ENCODE data around the gene TECPR1.

Gene TECPR1

DNA sequence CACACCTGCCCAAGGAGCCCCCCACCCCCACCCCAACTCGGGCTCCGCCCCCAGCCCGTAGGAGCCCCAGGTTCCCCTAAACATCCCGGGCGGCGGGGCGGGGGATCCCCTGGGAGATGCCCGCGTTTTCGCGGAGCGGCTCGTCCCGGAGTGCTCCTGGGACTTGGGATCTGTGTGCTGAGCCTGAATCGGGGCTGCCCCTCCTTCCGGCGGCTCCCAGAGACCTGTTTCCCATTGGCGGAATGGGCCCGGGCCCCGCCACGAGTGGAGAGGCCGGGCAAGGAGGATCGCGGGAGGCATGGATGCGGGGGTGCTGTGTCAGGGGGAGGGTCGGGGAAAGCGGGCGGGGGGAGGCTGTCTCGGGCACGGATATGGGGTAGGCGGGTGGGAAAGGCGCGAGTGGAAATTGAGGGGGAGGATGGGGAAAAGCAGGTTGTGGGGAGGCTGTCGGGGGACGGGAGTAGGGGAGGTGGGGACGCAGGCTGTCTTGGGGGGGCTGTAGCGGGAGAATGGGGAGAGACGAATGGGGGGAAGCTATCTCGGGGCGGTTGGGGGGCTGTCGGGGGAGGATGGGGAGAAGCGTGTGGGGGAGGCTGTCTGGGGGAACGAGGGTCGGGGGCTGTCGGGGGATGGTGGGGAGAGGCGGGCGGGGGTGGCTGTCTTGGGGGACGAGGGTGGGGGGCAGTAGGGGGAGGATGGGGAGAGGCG, 41.4 kb downstream of the TECPR1 start:
- no peak for DNase-seq (ENCODE audit: low read depth)

DNA sequence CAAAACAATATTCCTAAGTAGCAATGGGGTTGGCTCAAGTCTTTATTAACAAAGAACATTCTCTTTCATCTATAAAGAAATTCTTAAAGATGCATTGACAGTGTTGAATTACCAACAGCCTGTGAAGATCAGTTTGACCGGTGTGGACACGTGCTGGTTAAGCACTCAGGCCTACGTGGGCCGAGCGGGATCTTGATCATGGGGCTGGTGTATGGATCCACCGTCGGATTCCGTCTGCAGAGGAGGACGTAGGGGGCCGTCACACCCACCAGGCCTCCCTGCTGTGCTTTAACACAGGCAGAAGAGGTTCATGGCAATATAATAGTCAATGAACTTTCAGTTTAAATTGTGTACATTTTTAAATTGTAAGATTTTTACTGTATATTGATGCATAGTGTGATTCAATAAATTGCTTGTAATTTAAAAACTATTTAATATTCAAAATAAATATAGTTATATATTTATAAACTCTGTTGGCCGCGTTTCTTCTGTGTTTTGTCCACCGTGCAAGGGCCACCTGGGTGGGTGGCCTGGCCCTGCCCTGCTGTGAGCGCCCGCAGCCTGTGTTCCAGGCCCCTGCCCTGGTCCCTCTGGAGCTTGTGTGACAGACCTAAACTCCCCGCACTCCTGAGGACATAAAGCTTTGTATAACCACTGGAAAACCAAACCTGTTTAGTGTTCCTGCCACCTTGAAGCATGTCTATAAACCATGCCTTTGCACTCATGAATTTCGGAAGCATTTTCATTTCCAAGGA, 42.7 kb downstream of the TECPR1 start:
- DNase-seq (ENCODE audit: low read depth): no peak

DNA sequence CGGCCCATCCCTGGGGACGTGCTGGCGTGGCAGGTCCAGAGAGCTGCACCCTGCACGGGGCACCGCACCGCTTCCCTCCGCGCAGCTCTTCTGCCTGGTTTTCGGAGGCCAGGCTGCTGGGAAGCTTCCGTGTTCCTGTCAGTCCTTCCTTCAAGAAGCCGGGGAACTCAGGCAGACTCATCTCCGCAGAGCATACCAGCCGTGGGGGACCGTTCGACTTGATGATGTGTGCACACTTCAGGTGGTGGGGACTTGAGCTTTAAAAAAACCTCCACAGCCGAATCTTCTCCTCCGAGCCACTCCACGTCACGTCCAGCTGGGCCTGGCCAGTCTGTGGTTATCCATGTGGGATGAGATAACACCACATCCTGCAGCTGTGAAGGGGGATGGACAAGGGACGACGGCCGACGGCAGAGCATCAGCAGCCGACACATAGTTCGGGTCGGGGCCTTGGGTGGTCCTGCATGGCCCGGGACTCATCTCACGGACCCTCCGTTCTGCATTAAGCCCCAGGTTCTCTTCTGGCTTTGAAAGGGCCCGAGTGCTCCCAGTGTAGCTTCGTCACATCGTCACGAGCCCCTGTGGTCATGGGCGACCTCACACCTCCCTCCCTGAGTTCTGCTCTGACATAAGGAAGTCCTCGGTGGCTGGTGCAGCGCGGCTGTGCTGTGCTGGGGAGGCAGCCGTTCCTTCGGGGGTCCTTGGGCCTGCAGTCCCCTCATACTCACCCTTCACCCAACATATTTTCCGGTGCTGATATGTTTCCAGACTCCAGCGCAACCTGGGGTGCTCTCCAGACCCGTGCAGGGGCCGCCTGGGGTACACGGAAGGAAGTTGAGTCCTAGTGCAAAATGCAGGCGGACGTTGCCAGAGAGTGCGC, 45.3 kb downstream of the TECPR1 start:
- no peak for DNase-seq (ENCODE audit: low read depth)

DNA sequence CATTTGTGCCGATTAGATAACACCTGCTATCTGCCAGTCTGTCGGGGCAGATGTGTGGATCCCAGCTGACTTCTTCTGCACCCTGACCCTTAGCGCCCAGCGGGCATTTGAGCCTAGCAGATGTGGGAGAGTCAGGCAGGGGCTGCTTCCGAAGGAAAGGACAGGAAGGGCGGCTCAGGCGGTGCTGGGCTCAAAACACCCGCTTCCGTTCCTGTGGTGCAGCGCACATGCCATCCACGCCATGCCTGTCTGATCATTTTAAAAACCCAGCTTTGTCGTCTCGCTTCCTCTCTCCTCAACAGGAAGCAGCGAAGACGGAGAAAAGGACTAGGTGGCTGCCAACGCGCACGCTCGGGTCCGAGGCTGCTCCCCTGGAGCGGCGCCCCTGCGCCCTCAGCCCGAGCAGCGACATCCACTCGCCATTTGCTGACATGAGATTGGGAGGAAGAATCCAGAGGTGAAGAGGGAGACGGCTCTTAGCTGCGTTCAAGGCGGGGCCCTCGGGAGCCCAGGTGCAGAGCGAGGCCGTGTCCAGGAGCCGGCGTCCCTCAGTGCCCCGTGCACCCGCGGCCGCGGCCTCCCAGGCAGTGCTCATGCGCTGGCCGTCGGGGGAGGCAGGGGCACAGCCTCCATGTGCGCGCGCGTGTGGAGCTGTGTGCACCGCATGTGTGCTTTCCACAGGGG, 46.7 kb downstream of the TECPR1 start:
- DNase-seq (ENCODE audit: low read depth): no peak

DNA sequence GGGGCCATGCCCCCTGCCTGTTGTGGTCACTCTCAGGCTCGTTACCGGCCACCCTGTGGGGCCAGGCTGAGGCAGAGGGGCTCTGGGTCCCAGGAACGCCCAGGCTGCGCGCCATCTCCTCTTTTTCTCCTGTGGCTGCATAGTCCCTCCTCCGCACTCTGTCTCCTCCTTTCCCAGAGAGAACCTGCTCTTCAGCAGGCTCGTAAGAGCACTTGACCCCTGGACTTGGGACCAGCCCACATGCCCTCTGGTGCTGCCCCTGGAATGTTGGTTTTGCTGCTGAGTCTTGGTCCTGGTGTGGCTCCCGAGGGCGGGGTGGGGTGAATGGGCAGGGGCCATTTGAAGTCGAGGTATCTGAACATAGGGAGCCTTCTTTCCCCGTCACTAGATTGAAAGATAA, 47.4 kb downstream of the TECPR1 start:
- DNase-seq (ENCODE audit: low read depth): no peak

DNA sequence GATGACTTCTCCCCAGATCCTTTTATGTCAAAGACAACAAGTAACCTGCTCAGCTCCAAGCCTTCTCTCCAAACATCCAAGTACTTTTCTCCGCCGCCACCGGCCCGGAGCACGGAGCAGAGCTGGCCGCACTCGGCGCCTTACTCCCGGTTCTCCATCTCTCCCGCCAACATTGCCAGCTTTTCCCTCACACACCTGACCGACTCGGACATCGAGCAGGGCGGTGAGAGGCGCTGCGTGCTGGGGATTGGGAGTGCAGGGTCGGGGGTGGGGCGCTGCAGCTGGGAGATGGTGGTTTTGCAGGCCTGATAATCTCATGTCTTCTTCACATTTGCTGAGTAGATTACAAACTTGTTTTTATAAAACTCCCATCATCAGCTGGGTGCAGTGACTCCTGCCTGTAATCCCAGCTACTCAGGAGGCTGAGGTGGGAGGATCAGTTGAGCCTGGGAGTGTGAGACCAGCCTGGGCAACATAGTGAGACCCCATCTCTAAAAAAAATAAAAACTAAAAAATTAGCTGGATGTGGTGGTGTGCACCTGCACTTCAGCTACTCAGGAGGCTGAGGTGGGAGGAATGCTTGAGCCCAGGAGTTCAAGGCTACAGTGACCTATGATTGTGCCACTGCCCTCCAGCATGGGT, 47.9 kb downstream of the TECPR1 start:
- no peak for DNase-seq (ENCODE audit: low read depth)

DNA sequence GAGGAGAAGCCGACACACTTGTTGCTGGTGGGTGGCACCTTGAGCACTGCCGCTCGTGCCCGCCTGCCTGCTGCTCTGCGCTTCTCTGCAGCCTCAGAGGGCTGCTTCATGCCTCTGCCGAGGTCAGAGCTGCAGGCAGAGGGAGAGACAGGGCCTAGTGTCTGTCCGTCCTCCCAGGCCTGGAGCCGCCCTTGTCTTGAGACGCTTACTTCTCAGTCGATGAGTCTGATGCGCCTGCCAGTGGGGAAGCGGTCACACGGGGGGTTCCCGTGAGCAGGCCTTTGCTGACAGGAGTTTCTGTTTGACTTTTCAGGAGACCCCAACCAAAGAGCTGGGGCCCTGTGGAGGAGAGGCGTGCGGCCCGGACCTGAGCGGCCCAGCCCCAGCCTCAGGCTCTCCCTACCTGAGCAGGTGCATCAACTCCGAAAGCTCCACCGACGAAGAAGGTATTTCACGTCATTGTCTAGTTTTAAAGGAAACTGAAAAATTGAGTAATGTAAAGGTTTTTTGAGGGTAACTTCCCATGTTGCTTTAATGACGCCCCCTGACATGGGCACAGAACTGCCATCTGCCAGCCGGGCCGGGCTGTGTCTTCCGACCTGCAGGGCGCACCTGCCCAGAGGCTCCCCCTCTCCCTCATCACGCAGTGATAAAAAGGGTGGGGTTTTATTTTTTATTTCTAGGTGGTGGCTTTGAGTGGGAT, 48.6 kb downstream of the TECPR1 start:
- no peak for DNase-seq (ENCODE audit: low read depth)

DNA sequence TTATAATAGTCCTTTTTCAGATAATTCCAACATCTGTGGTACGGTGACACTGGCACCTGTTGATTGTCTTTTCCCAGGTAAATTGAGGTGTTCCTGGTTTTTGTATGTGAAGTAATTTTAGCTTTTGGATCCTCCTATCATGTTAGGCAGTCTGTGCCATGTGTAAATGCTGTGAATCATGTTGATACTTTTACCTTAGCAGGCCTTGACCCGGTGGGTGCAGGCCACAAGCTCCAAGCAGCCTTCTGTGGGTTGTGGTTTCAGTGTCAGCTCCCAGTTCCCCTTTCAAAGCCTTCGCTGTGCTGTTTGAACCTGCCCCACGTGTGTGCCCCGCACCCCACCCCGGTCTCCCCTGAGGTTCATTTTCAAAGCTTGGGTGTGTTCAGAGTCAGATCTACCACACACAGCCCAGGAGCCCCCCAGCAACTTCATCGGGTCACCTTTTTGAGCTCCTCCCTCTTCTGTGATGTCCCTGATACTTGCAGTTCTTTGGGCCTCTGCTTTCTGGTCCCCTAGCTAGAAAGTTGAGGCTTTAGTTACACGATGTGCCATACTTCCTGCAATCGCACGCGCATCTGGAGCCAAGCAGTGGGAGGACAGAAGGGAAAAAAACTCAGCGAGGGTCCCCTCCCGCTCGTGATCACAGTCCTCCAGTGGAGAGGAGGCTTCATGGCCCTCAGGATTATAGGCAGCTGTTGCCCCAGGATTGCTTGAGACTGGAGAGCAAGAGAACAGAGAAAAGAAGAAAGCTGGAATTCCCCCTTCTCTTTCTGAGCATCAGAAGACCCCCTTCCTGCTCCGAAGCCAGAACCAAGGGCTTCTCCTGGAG, 49.5 kb downstream of the TECPR1 start:
- DNase-seq (ENCODE audit: low read depth): peak; percentile 71

DNA sequence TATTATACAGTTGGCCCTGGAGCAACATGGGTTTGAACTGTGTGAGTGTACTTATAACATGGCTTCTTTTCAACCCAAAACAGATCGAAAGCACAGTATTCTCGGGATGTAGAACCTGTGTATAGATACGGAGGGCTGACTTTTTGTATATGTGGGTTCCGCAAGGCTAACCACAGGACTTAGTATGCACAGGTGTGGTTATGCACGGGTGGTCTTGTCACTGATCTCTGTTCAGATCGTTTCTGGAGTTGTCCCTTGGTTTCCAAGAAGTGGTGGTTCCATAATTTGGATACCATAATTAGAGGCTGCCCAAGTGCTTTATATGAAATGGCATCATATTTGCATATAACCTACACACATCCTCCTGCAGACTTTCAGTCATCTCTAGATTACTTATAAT, 51.7 kb downstream of the TECPR1 start:
- DNase-seq (ENCODE audit: low read depth): no peak

DNA sequence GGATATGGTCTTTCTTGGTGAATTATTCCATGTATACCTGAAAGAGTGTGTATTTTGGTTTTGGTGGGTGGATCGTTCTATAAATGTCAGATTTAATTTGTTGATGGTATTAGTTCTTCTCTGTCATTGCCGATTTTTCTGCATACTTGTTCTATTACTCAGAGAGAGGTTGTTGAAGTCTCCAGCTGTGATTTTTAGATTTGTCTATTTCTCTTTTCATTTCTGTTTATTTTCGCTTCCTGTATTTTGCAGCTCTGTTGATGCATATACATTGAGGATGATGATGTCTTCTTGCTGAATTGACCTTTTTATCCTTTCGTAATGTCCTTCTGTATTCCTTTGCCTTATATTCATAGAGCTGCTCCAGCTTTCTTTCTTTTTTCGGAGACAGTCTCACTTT, 52.9 kb downstream of the TECPR1 start:
- no peak for DNase-seq (ENCODE audit: low read depth)

DNA sequence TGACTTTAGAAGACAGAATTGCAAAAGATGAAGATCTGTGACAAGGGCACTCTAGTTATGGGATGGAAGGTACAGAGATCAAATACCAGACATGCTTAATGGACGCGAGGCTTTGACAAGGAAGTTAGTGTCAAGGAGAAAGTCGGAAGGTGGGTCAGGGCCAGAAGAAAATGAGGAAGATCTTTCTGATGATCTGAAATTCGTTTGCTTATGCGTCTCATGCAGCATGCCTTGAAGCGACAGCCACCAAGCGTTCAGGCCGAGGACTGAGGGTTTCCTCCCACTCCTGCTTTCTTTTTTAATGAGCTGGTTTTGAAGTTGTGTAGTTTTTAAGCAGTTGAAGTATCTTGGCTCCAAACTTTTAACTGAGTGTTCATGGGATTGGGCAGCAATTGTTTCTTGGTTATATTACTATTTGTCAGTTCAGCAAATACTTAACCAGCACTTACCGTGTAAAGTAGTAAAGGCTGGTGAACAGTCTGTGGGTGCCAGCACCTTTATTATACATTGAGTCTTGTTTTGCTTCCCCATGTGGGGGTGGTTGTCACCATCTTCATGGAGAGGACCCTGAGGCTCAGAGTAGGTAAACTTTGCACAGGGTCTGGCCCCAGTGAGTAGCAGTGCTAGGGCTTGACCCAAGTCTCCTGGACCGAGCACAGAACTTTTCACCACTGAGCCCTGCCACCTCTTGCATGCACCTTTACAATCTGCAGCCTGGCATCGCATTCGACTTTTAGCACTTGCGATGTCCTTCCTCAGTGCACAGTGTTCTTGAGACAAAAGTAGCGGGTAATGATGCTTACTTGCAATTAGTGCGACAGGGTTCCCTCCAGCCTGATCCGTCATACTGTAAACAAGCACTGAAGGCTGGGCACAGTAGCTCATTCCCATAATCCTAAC, 55.1 kb downstream of the TECPR1 start:
- no peak for DNase-seq (ENCODE audit: low read depth)

DNA sequence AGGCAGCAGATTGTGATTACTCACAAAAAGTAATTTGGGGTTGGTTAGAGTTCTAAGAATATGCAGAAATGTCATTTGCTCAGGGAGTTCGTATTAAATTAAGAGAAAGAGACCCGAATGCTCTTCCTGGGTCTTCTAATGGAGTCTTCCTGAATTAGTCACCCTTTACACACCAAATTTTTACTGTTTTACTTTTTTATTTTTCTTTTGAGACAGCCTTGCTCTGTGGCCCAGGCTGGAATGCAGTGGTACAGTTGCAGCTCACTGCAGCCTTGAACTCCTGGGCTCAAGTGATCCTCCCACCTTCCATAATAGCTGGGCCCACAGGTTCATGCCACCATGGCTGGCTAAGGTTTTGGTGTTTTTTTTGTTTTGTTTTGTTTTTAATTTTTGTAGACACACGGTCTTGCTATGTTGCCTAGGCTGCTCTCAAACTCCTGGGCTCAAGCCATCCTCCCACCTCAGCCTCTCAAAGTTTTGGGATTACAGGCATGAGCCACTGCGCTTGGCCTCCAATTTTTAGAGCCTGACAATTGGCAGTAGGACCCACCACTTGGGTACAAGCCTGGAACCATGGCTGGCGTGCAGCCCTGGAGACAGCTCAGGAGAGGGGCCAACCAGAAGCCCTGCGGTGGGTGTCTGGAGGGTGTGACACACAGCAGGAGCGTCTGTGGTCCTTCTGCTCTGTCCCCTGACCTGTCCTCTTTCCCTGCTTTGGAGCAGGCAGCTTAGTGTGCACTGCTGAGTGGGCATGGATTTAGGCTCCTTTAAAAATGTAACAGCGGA, 57.2 kb downstream of the TECPR1 start:
- no peak for DNase-seq (ENCODE audit: low read depth)

DNA sequence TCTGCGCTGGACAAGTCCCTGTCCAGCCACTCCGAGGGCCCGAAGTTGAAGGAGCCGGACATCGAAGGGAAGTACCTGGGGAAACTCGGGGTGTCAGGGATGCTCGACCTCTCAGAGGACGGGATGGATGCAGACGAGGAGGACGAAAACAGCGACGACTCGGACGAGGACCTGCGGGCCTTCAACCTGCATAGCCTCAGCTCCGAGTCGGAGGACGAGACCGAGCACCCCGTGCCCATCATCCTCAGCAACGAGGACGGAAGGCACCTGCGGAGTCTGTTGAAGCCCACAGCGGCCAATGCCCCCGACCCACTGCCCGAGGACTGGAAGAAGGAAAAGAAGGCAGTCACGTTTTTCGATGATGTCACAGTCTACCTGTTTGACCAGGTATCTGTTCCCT, 57.8 kb downstream of the TECPR1 start:
- no peak for DNase-seq (ENCODE audit: low read depth)

DNA sequence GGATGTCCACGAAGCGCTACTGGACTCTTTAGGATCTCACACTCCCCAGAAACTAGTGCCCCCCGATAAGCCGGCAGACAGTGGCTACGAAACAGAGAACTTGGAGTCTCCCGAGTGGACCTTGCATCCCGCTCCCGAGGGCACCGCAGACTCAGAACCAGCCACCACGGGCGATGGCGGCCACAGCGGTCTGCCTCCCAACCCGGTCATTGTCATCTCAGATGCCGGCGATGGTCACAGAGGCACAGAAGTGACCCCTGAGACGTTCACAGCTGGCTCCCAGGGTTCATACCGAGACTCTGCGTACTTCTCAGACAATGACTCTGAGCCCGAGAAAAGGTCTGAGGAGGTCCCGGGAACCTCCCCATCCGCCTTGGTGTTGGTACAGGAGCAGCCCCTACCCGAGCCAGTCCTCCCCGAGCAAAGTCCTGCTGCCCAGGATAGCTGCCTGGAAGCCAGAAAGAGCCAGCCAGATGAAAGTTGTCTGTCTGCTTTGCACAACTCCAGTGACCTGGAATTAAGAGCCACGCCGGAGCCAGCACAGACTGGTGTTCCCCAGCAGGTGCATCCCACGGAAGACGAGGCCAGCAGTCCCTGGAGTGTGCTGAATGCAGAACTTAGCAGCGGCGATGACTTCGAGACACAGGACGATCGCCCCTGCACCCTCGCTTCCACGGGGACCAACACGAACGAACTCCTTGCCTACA, 58.4 kb downstream of the TECPR1 start:
- DNase-seq (ENCODE audit: low read depth): no peak

DNA sequence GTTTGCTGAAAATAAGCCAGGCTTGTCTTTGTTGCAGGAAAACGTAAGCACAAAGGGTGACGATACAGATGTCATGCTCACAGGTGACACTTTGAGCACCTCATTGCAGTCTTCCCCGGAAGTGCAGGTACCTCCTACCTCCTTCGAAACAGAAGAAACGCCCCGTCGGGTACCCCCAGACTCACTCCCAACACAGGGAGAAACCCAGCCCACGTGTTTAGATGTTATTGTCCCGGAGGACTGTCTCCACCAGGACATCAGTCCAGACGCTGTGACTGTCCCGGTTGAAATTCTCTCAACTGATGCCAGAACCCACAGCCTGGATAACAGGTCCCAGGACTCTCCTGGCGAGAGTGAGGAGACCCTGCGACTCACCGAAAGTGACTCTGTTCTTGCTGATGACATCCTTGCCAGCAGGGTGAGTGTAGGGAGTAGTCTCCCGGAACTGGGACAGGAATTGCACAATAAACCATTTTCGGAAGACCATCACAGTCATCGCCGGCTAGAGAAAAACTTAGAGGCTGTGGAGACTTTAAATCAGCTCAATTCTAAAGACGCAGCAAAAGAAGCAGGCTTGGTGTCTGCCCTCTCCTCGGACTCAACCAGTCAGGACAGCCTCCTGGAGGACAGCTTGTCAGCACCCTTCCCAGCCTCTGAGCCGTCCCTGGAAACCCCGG, 59.1 kb downstream of the TECPR1 start:
- no peak for DNase-seq (ENCODE audit: low read depth)

DNA sequence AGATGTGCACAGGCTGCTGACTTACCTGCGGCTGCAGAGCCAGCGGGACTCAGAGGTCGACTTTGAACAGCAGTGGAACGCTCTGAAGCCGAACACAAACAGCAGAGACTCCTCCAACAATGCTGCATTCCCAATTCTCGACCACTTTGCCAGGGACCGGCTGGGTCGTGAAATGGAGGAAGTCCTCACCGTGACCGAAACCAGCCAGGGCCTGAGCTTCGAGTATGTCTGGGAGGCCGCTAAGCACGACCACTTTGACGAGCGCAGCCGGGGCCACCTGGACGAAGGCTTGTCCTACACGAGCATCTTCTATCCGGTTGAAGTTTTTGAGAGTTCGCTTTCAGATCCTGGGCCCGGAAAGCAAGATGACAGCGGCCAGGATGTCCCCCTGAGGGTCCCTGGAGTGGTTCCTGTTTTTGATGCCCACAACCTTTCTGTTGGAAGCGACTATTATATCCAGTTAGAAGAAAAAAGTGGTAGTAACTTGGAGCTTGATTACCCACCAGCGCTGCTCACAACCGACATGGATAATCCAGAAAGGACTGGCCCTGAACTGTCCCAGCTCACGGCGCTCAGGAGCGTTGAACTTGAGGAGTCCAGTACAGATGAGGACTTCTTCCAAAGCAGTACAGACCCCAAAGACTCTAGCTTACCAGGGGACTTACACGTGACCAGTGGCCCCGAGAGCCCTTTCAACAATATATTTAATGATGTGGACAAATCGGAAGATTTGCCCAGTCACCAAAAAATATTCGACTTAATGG, 60.2 kb downstream of the TECPR1 start:
- DNase-seq (ENCODE audit: low read depth): no peak

Measured in activated T-cell treated with anti-CD3 and anti-CD28 coated beads for 48 hours (primary cell).